Measurements from ENCODE around the gene DMBX1. TPM values are rescaled to one million over a fixed set of nuclear protein-coding genes. Genes with fewer than 3 reads are reported as not detected.

Gene DMBX1
- total RNA-seq, 3 donors from 2014 or later: not detected

DNA sequence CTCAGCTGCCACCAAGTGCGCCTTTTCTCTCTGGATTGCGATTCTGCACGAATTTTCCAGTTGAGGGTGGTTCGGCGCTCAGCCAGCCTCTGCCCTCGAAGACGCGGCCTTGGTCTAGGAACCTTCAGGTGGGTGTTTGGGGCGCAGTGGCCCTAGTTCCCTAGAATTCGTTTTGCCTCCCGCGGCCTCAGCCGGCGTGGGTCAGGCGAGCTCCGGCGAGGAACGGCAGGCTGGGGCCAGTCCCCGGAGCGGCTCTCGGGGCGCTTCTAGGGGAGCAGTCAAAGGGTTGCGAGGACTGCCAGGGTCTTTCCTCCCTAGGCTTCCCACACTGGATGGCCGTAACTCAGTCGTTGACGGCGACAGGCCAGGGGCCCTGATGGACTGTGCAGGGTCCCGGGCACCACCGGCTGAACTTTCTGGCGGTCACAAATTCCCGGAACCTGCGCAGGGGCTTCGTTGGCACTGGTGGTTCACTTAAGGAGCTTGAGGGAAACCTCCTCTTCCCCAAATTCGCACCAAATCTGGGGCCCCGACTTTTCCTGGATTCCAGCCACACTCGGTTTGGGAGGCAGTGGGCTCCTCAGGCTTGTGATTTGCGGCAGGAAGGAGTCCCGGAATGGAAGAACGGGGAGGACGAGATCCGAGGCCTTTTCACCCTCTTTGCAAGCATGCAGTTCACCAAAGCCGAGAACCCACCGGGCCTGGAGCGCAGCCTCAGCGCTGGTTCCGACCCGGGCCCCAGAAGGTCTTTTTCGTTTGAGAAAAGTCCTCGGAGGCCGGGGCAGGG is 1.2 kb downstream of the DMBX1 start:
- Histone ChIP-seq H3K27me3 (peaks cover 12 to 95% of the 10 kb centered on the region in 2 donors), H3K4me3 (peak overlapping the region in 2 of 3 donors; percentile 46 to 69), H3K4me1 (peaks cover 6 to 12% of the 10 kb centered on the region in 2 donors), H3K27ac (no peak overlapping the region), H3K36me3 (no peaks in the 10 kb centered on the region), H3K9me3 (no peaks in the 10 kb centered on the region)
- DNase-seq (ENCODE audit: low spot score in 2 of 2): no peak
- intact Hi-C loops (cut with DNase I; ENCODE audit: low total_unique reads): no loop called here
- TF ChIP-seq, protein P1, sequence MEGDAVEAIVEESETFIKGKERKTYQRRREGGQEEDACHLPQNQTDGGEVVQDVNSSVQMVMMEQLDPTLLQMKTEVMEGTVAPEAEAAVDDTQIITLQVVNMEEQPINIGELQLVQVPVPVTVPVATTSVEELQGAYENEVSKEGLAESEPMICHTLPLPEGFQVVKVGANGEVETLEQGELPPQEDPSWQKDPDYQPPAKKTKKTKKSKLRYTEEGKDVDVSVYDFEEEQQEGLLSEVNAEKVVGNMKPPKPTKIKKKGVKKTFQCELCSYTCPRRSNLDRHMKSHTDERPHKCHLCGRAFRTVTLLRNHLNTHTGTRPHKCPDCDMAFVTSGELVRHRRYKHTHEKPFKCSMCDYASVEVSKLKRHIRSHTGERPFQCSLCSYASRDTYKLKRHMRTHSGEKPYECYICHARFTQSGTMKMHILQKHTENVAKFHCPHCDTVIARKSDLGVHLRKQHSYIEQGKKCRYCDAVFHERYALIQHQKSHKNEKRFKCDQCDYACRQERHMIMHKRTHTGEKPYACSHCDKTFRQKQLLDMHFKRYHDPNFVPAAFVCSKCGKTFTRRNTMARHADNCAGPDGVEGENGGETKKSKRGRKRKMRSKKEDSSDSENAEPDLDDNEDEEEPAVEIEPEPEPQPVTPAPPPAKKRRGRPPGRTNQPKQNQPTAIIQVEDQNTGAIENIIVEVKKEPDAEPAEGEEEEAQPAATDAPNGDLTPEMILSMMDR (IDR thresholded peaks at IDR 0.05): no peak
- TF ChIP-seq POLR2A (IDR thresholded peaks at IDR 0.05) (no peak), POLR2AphosphoS5 (IDR thresholded peaks at IDR 0.05) (peak; percentile 63 to 66 (median 64))

DNA sequence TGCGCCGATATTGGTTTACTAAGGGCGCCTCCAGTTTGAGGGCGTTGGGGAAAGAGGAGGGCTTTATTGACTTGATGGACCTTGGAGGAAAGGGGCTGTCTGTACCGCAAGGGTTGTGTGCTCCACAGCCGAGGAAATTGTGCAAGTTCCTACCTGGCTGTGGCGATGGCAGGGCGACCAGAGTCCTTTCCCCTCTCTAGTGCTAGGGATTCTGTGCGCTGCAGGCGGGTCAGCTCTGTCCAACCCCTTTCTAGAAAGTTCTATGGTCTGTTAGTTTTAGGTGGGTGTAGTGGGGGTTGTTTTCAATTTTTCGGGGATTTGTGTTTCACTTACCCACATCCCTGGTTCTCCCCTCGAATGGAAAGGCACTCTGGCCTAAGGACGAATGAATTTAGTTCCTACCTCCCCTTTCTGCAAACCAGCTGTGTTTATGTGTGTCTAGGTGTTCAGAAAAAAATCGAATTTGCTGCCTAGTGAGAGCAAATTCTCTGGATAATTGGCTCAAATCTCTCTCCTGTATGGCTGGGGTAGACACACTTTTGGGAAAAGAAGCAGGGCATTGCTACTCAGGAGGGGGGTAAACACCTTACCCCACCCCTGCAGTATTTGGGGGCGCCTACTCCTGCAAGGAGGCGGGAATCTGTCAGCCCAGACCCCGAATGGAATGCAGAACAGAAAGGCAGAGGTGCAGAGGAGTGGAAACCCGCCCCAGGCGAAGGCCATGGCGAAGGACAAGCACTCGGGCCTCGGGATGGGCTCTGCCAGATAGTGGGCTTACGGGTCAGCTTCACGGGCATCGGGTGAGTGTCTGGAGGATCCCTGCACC is 2.0 kb downstream of the DMBX1 start:
- intact Hi-C loops (cut with DNase I; ENCODE audit: low total_unique reads): no loop called here
- no peak for DNase-seq (ENCODE audit: low spot score in 2 of 2)
- peaks cover 12 to 87% of the 10 kb centered on the region in 2 donors for H3K27me3 ChIP-seq
- H3K27ac ChIP-seq: no peak overlapping the region
- H3K4me1 ChIP-seq: peaks cover 6 to 12% of the 10 kb centered on the region in 2 donors
- no peaks in the 10 kb centered on the region for H3K9me3 ChIP-seq
- H3K4me3 ChIP-seq: no peak overlapping the region
- H3K36me3 ChIP-seq: no peaks in the 10 kb centered on the region
- no peak for TF ChIP-seq POLR2AphosphoS5 (IDR thresholded peaks at IDR 0.05)
- TF ChIP-seq POLR2A (IDR thresholded peaks at IDR 0.05): no peak
- TF ChIP-seq, protein P1 (IDR thresholded peaks at IDR 0.05): no peak

DNA sequence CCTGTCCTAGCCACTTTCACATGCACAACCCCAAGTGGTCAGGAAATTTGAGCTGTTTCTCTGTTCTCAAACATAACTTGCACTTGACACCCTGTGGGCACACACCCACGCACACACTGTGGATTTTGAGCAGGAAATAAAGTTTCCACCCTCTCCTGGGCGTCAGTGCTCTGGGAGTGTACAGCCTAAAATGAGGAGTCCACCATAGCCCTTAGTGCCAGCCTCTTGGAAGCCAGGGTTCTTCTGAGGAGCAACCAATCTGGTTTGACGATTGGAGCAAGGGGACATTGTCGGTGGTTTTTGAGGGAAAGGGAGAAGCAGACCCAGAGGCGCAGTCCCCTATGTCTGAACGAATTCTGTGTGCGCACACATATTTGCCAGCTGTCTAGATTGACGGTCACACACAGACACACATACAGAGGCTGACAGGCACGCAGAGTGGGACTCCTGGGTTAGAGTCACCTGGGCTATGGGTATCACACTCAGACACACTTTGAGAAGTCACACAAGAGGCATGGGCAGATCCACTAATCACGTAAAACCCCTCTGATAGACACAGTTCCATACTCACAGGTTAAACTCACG is 2.7 kb downstream of the DMBX1 start:
- peaks cover 6 to 12% of the 10 kb centered on the region in 2 donors for H3K4me1 ChIP-seq
- H3K9me3 ChIP-seq: no peaks in the 10 kb centered on the region
- intact Hi-C loops (cut with DNase I; ENCODE audit: low total_unique reads): no loop called here
- TF ChIP-seq POLR2AphosphoS5 (IDR thresholded peaks at IDR 0.05) (no peak), POLR2A (IDR thresholded peaks at IDR 0.05) (no peak)
- TF ChIP-seq, protein P1 (IDR thresholded peaks at IDR 0.05): no peak
- H3K36me3 ChIP-seq: no peaks in the 10 kb centered on the region
- no peak for DNase-seq (ENCODE audit: low spot score in 2 of 2)
- no peak overlapping the region for H3K27ac ChIP-seq
- H3K27me3 ChIP-seq: peaks cover 12 to 80% of the 10 kb centered on the region in 2 donors
- no peak overlapping the region for H3K4me3 ChIP-seq

DNA sequence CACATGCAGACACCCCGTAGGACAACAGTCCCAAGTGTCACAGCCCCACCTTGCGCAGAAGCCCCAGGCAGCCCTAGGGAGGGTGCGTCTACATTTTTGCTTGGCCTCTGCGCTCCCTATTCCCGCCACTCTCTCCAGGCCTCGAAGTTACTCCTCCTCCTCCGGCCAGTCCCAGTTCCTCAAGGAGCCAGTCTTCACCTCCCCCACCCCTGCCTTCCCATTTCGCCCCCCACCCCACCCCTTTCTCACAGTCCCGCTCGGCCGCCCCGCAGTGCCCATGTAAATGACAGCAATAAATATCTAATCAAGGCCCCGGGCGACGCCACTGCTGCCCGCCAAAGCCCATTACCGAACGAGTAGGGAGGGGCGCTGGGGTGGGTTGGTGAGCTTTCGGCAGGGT is 3.2 kb downstream of the DMBX1 start:
- no peak for DNase-seq (ENCODE audit: low spot score in 2 of 2)
- Histone ChIP-seq H3K4me3 (no peak overlapping the region), H3K27ac (no peak overlapping the region), H3K36me3 (no peaks in the 10 kb centered on the region), H3K4me1 (peaks cover 6 to 12% of the 10 kb centered on the region in 2 donors), H3K9me3 (no peaks in the 10 kb centered on the region), H3K27me3 (peaks cover 12 to 75% of the 10 kb centered on the region in 2 donors)
- intact Hi-C loops (cut with DNase I; ENCODE audit: low total_unique reads): no loop called here
- TF ChIP-seq POLR2AphosphoS5 (IDR thresholded peaks at IDR 0.05): no peak
- no peak for TF ChIP-seq POLR2A (IDR thresholded peaks at IDR 0.05)
- TF ChIP-seq, protein P1 (IDR thresholded peaks at IDR 0.05): no peak
